Fibroblast of peridontal ligament (primary cell): ENCODE data around the gene PJA1.
A peak's percentile ranks its signal among the peaks of the same experiment; 100 is the strongest.

ENCODE experiments used
- DNase-seq: peaks from one replicate; pipeline ENCODE4 v3.0.0-alpha.2; 2010; ENCODE audit errors: extremely low read depth

PJA1 gene

GRCh38 chrX:69165087-69165651, at the start of gene PJA1:
TSS of gene PJA1 (minus strand) at chrX:69165453. CDS start at chrX:69163073, 2,380 bp downstream.
- DNase-seq, result peak; percentile 66

- no peak for DNase-seq
These were observed 49.2 kb upstream of the PJA1 start for GRCh38 chrX:69214463-69214862.

GRCh38 chrX:69211701-69212100, 46.4 kb upstream of the PJA1 start:
- no peak for DNase-seq

DNA sequence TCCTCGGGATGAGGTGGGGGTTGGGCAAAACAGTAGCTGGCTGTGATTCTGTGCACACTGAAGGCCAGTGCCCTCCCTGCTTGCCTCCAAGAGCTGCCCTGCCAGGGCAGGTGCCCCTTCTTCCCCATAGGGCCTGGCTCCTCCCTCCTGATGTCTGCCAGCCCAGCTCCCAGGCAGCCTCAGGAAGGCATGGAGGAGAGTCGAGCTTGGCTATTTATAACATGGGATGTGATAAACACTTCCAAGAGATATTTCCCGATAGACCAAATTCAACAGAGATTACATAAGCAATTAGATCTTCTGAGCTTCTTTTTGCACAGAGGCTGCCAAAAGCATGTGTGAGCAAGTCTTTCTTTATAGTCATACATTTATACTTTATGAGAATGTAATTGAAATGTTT, 45.3 kb upstream of the PJA1 start:
- peak; percentile 31 for DNase-seq

- DNase-seq, result no peak
These were observed 42.0 kb upstream of the PJA1 start for GRCh38 chrX:69207216-69207615.

DNA sequence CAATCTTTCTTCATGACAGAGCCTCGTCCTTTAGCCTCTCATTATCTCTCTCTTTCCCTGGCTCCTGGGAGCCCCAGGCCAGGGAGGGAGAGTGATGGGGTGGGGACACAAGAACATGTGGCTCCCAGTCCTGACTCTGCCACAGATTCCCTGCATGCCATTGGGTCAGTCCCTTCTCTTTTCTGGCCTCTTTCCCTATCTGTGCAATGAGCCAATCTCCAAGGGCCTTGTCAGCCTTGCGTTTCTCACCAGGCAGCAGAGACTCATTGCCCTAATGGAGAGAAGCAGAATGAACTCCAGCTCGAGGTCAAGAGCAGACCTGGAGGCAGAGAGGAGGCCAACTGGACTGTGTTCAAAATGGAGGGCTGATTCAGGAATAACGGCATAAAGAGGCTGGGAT, 38.4 kb upstream of the PJA1 start:
- no peak for DNase-seq

GRCh38 chrX:69197690-69198089, 32.4 kb upstream of the PJA1 start:
- DNase-seq, result no peak

DNA sequence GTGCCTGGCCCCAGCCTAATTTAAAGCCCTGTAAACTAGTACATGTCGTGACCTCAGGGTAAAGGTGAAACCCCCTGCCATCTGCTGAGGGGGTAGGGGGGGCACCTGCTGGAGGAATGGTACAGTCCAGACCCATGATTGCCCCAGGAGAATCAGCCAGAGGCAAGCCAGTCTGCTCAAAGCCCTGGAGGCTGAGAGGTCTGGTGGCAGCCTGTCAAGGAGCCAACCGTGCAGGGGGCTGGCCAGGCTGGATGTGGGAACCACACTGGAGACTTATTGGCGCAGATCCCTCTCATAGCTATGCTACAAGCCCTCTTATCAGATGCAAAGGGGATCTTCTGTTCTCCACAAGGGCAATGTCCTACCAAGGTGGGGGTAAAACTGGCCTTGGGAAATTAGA, 31.4 kb upstream of the PJA1 start:
- no peak for DNase-seq

GRCh38 chrX:69195810-69196209, 30.6 kb upstream of the PJA1 start:
- no peak for DNase-seq

DNA sequence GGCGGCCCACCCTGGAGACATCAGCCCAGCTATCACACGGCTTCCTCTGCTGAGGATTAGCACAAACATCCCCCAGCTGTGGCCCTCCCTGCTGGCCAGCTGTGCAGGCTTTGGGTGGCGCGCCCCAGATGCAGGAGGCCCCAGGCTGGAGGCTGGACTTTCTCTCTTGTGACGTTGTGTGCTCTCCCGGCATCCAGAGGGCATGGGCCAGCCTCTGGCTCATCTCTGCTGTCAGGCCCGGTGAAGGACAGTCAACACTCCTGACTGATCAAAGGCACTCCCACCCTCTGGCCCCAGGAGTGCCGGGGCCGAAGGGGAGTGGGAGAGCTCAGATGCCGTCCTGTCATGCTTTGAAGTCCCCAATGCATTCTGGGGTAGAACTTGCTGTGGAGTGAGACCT, 29.9 kb upstream of the PJA1 start:
- DNase-seq, result no peak

DNA sequence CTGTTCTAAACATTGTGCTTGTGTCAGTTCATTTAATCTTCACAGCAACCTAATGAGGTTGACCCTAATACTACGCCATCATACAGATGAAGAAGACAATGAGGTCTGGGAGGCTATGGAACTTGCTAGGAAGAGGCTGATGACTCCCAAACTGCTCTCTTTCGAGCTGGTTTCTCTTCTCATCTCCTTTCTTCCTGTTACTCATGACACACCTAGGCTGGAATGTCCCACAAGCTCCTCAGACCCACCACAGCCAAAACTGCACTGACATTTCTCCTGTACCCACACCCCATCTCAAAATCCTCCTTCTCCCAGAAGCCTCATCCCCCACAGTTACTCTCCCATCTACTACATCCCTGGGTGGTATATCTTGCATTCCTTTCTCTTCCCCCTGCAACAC, 27.4 kb upstream of the PJA1 start:
- DNase-seq, result no peak

GRCh38 chrX:69189576-69190371, 24.5 kb upstream of the PJA1 start:
- no peak for DNase-seq

- DNase-seq, result no peak
These were observed 21.4 kb upstream of the PJA1 start for GRCh38 chrX:69186651-69187050.

GRCh38 chrX:69185886-69186285, 20.6 kb upstream of the PJA1 start:
- no peak for DNase-seq

GRCh38 chrX:69185141-69185540, 19.9 kb upstream of the PJA1 start:
- DNase-seq, result no peak

- no peak for DNase-seq
These were observed 17.6 kb upstream of the PJA1 start for GRCh38 chrX:69182818-69183380.

DNA sequence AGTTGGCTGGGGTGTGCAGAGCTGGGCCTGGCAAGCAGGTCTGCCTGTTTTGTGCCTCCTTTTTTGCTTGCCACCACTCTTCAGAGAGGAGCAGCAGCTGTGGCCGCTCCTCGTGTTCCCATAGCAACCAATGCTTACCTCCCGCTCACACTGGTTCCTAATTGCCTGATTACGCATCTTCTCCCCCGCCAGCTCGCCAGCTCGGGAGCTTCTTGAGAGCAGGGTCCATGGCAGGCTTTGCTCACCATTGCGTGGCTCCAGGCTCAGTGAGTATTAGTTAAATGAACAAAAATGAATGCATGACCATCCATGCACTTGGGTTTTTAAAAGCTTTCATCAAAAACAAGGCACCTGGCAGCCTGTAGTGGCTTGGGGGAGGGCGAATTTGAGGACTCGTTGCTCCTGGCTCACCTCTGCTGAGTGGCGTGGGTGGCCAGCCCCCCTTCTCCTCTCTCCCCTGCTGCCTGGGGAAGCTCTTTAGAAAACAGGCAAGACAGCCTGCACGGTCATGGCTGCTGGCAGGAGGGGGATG, 14.2 kb upstream of the PJA1 start:
- DNase-seq, result no peak

DNA sequence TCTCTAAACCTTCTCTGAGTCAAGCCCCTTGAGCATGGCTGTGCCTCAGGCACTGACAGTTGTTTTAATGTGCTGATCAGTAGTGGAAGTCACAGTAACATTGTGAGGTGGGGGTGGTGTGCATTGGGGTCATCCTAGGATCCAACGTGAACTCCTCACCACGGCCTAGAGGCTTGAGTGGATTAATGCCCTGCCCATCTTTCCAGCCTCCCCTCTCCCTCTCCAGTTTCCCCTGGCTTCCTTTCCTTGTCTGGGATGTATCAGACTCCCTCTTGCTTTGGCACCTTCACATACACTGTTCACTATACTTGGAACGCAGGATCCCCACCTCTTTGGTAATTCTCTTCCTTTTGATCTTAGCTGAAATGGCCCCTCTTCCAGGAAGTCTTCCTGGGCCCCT, 13.3 kb upstream of the PJA1 start:
- DNase-seq, result no peak

- DNase-seq, result no peak
These were observed 12.4 kb upstream of the PJA1 start for GRCh38 chrX:69177511-69178162.

GRCh38 chrX:69176053-69176452, 10.8 kb upstream of the PJA1 start:
- DNase-seq, result no peak

DNA sequence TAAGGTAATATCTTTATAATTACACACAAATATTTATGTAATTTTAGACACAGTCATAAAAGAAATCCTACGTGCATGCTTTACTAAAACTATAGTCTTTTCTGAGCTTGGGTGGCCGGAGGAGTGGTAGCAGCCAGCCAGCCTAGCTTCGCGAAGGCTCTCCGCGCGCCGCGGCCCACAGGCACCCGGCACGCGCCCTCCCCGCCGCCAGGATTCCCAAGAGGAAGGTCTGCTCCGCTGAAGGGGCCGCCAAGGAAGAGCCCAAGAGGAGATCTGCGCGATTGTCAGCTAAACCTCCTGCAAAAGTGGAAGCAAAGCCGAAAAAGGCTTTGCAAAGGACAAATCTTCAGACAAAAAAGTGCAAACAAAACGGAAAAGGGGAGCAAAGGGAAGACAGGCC, 8.7 kb upstream of the PJA1 start:
- DNase-seq, result no peak

DNA sequence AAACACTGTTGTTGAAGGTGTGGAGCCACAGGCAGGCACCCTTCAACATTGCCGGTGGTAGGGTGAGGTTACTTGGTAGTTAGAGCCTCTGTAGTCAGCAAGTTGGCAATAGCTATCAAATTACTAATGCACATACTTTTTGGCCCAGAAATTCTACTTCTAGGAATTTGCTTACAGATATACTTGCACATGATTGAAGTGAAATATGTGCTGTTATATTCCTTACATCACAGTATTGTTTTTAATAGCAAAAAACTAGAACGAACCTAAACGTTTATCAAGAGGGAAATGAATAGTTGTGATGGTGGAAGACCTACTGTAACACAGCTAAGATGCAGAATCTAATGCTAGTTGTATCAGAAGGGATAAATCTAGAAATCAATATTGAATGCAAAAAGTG, 7.7 kb upstream of the PJA1 start:
- no peak for DNase-seq

GRCh38 chrX:69170319-69170718, 5.1 kb upstream of the PJA1 start:
- DNase-seq, result no peak
